Measurements from ENCODE around the gene HOXD9.

The HOXD9 gene

GRCh38 chr2:176098366-176099158, 24.0 kb upstream of the HOXD9 start:
- no peak for DNase-seq (ENCODE audit: low read depth in 3 of 3)

- DNase-seq (ENCODE audit: low read depth in 3 of 3): no peak
Measured at GRCh38 chr2:176099159-176099727, 23.3 kb upstream of the HOXD9 start.

- DNase-seq (ENCODE audit: low read depth in 3 of 3): no peak
Measured at GRCh38 chr2:176099728-176100546, 22.6 kb upstream of the HOXD9 start, which contains the start of gene HOXD12. Gene HOXD12 (plus strand): TSS chr2:176099795. CDS start chr2:176099802, 7 bp downstream.

- DNase-seq (ENCODE audit: low read depth in 3 of 3): no peak
Measured at GRCh38 chr2:176100547-176101140, 21.9 kb upstream of the HOXD9 start.

- no peak for DNase-seq (ENCODE audit: low read depth in 3 of 3)
Measured at GRCh38 chr2:176101216-176101830, 21.2 kb upstream of the HOXD9 start.

- no peak for DNase-seq (ENCODE audit: low read depth in 3 of 3)
Measured at GRCh38 chr2:176101842-176102241, 20.7 kb upstream of the HOXD9 start.

- DNase-seq (ENCODE audit: low read depth in 3 of 3): no peak
Measured at GRCh38 chr2:176102309-176102866, 20.1 kb upstream of the HOXD9 start.

- no peak for DNase-seq (ENCODE audit: low read depth in 3 of 3)
Measured at GRCh38 chr2:176103194-176103593, 19.3 kb upstream of the HOXD9 start.

GRCh38 chr2:176103742-176104315, 18.7 kb upstream of the HOXD9 start:
- DNase-seq (ENCODE audit: low read depth in 3 of 3): no peak

- no peak for DNase-seq (ENCODE audit: low read depth in 3 of 3)
Measured at GRCh38 chr2:176104316-176105077, 18.0 kb upstream of the HOXD9 start.

- DNase-seq (ENCODE audit: low read depth in 3 of 3): no peak
Measured at GRCh38 chr2:176105078-176105729, 17.3 kb upstream of the HOXD9 start.

GRCh38 chr2:176105730-176106580, 16.6 kb upstream of the HOXD9 start:
- no peak for DNase-seq (ENCODE audit: low read depth in 3 of 3)

GRCh38 chr2:176106581-176107539, 15.7 kb upstream of the HOXD9 start, which contains the start of gene HOXD11:
Gene HOXD11 (plus strand): TSS chr2:176107280. CDS start chr2:176107356, 76 bp downstream.
- DNase-seq (ENCODE audit: low read depth in 3 of 3): no peak

GRCh38 chr2:176107731-176108181, 14.8 kb upstream of the HOXD9 start:
- no peak for DNase-seq (ENCODE audit: low read depth in 3 of 3)

GRCh38 chr2:176109192-176109901, 13.2 kb upstream of the HOXD9 start:
- no peak for DNase-seq (ENCODE audit: low read depth in 3 of 3)

GRCh38 chr2:176109946-176110345, 12.6 kb upstream of the HOXD9 start:
- no peak for DNase-seq (ENCODE audit: low read depth in 3 of 3)

All from stimulated activated CD4-positive, alpha-beta T cell treated with anti-CD3 and anti-CD28 coated beads, TNF-alpha, amount 100 ng/mL, for 24 hours (primary cell).